HG03442 (cell line): ENCODE data around the gene CTSV.
A peak's percentile ranks its signal among the peaks of the same experiment; 100 is the strongest.
"Not testable (repeated sequence)": the region's sequence is repeated elsewhere in the genome, so short reads cannot be mapped to it uniquely, and the experiment has no call there.

Experiments
- ATAC-seq: cut with Tn5 transposase; IDR thresholded peaks from one replicate; pipeline ENCODE4 v1.9.1; 2021; ENCODE audit warnings: mild to moderate bottlenecking, moderate library complexity; ENCODE audit not compliant: unreplicated experiment

The CTSV gene

DNA sequence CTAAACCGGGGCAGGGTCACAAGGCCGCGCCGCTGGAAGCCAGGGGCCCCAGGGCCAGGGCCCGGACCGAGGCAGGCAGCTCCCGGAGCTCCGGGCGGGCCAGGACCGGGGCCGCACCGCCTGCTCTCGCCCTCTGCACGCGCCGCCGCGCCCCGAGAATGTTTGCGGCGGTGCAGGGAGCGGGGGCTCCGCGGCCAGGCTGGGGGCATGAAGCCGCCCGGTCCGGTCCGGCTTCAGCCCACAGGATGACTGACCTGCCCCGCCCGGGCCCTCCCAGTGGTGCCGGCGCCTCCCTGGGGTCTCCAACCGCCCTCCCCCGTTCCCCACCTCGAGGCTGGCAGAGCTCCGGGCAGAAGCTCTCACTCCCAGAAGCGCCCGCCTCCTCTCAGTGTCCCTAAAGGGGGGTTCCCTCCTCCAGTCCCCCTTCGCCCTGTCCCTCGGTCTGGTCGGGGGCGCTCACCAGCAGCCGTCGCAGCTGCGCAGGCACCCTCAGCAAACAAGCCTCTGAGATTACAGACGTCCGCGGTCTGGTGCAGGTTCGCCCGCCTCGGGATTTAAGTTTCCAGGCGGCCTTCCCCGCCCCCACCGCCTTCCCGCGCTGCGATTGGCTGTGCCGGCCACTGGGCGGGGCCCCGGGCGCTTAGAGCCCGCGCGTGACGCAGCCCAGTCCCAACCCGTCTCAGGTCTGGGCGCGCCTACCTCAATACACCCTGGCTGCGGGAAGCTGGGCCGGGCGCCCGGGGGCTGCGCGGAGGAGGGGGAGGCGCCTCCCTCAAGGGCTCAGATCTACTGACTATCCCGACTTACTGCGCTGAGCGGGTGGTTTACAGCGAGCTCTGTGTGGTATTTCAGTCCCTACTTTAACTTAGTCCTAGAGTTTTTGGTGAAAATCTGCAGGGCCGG is at the start of gene CTSV:
TSS of gene CTSV (minus strand) at position 532 of the 903 bp plus-strand sequence. CDS start 1,099 bp downstream, outside the sequence.
- peak; percentile 98 for ATAC-seq

GRCh38 chr9:97087668-97088215 is 48.8 kb upstream of the CTSV start:
- not testable (repeated sequence) for ATAC-seq

GRCh38 chr9:97084562-97084991 is 45.6 kb upstream of the CTSV start:
- not testable (repeated sequence) for ATAC-seq

- no peak for ATAC-seq
Measured at GRCh38 chr9:97078362-97078761, 39.4 kb upstream of the CTSV start.

DNA sequence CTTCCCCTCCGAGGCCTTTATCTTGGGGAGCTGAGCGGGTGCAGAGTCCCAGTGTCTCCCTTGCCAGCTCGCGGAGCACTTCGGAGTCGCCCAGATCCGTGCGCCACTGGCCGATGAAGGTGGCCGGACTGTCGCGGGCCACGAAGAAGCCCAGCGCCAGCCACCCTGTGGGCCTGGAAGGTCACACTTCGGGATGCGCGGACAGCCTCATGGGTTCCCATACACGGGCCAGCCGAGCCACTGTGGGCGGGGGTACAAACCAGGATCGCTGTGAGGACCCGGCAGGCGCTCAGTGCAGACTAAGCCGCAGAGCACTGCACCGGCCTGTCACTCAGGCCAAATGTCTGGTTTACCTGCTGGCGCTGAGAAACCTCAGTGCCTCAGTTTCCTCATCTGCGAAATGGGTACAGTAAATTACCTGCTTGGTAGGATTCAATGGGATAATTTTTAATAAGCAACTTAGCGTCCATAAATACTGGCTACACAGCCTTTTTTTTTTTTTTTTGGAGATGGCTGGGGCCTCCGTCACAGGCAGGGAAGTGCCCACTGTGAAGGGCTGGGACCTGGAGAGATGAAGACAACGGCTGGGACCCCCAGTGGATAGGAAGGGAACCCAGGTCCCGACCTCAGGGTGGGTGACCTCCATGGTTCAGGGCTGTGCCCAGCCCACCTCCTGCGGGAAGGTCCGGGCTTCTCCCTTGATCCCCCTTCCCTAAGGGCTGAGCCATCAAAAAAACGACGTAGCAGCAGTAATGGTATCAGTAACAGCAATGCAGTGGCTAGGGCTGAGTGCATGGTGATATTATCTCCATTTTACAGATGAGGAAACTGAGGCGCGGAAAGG is 38.7 kb upstream of the CTSV start:
- ATAC-seq, result no peak

DNA sequence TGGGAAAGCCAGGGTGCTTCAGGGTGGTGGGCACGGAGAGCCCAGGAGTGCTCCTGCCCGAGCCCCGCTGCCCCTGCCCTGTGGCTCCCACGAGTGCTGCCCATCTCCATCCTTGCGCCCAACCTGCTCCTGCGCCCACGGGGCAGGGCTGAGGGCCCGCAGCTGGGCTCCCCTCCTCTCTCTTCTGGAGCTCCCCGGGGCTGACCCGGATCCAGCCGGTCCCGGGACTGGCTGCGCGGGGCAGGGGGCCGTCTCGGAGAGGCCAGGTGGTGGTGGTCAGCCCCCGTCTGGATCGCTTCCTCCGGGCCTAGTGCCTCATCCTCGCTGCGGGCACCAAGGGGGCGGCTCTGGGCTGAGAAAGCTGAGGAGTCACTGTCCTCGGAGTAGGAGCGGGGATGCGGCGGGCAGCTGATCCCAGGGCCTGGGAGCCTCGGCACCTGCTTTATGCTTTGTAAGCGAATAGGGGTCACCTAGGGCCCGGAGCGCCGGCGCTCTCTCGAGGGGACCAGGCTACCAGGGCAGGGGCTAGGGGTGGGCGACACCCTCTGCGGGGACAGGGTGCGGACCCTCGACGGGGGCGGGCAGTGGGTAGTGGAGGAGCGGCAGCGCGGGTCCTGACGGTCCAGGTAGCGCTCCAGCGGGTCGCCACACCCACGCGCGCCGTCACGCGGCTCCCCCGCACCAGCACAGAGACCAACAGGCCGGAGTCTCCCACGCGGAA is 37.9 kb upstream of the CTSV start:
- ATAC-seq, result not testable (repeated sequence)

DNA sequence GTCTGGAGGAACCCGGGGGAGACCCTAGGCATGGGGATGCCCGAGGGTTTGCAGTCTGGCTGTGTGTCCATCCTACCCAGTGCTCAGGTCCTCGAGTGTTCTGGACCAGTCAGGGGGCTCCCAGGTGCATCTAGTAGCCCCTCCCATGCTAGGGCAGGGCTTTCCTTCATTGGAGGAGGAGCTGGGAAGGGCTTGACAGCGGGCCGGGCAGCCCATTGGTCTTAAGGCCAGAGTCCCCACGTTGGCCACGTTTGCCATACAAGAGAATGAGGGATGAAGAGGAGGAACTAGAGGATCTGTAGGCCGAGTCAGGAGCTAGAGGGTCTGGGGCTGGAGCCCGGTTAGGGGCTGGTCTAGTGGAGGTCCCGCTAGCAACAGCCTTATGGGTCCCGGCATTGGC is 37.3 kb upstream of the CTSV start:
- ATAC-seq, result no peak

DNA sequence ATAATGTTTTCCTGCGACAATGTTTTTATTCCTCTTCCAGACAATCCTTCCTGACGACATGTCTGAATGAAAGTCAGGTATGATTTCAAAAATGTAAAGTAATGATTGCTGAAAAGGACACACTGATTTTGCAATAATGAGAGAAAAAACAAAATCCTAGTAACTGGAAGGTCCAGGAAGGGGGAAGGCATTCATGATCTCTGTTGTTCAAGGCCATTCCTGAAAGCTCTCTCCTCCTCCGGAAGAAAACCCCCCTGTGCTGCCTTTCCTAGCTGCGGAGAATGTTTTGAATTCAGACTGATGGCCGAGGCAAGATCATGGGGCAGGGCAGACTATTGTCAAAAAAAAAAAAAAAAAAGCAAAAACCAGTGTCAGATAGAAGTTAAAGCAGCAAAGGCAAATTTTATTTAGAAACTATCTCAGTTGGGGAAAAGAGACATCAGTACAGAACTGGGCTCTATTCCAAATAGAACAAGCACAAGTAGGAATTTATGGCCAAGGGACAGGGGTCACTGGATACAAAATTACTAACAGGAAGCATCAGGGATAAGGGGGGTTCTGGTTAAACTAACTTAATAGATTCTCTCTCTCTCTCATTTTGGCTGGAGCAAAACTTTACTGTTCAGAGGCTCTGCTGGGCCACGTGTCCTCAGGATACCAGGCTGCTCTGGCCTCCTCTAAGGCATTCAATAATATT is 36.5 kb upstream of the CTSV start:
- ATAC-seq, result no peak

GRCh38 chr9:97073506-97073905 is 34.6 kb upstream of the CTSV start:
- no peak for ATAC-seq

DNA sequence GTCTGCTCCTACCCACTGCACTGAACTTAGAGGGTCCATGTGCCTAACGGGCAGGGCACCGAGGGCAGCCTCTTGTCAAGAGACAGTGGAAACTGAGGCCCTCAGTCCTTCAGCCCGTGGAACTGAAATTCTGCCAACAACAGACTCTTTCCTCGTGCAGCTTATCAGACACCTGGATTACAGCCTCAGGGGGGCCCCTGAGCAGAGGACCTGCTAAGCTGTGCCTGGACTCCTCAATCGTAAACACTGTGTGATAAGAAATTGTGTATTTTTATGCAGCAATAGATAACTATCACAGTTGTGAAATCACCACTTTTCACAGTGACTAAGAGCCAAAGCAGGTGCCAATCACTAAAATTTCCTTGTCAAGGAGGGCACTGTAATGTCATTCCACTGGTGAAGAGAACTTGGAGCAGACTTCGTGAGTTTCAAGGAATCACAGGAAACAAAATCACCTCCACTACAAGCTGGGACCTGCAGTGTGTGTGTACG is 33.4 kb upstream of the CTSV start:
- no peak for ATAC-seq

DNA sequence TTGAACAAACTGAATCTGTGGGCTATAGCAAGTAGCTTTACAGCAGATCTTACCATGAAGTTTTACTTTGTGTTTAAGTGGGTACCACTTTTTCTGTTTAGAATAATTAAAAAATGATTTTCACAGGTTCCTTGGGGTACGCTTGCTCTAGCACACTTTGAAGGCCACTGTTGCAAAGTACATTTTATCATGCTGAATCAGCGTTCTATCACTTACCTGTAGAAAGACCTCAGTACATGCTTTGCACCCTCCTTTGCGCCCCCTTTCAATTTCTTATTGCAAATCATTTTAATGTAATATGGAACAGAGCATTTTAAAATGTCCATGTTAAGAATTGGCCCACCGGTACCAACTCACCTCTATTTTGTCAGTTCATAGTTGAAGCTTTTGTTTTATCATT is 31.4 kb upstream of the CTSV start:
- not testable (repeated sequence) for ATAC-seq

GRCh38 chr9:97067490-97067889 is 28.5 kb upstream of the CTSV start:
- no peak for ATAC-seq

DNA sequence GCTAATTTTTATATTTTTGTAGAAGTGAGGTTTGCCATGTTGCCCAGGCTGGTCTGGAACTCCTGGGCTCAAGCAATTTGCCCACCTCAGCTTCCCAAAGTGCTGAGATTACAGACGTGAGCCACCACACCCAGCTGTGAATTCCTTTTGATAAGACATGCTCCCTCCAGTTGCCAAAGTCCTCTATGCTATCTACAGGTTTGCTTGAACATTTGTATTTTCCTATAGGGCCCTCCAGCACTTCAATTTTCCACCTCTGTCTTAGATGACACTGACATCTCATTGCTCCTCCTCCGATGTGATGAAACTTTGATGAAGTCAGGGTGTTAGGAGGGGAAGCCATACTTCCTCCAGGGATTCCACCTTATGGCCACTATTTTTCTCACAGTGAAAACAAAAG is 25.2 kb upstream of the CTSV start:
- ATAC-seq, result no peak

- no peak for ATAC-seq
Measured at GRCh38 chr9:97060796-97061195, 21.9 kb upstream of the CTSV start.

GRCh38 chr9:97059626-97060025 is 20.7 kb upstream of the CTSV start:
- ATAC-seq, result no peak

GRCh38 chr9:97057651-97058050 is 18.7 kb upstream of the CTSV start:
- ATAC-seq, result no peak

DNA sequence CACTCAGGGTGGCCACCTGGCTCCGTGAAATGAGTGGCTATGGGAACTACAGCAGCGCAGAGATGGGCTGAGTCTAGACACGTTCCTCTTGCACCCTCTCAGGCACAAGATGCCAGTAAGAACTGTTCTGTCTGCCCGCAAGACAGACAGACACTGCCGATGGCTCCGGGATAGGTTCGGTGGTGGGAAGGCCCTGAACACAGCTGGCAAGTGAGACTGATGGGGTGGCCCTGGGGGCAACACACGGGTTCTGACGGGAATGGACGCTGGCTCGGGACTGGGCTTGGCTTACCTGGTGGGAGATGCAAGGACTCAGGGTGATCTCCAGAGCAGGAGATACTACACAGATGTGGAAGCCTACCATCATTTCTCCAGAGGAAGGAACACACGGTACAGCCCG is 16.9 kb upstream of the CTSV start:
- not testable (repeated sequence) for ATAC-seq

GRCh38 chr9:97053717-97054116 is 14.8 kb upstream of the CTSV start:
- no peak for ATAC-seq

DNA sequence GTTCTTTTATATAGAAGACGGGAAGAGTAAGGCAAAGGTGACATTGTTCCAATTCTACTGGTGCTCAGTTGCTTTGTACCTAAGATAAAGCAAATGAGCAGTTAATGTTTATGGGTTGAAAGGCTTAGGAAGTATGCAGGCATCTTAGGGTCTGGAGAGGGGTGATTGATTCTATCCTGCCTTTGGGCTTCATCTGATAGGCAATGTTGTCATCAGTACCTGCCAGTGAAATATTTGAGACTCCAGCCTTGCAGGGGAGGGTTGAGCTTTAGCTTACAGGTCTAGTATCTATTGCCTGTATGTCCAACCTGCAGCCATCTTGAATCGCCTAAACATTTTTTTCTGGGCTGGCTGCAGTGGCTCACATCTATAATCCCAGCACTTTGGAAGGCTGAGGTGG is 13.8 kb upstream of the CTSV start:
- ATAC-seq, result no peak

DNA sequence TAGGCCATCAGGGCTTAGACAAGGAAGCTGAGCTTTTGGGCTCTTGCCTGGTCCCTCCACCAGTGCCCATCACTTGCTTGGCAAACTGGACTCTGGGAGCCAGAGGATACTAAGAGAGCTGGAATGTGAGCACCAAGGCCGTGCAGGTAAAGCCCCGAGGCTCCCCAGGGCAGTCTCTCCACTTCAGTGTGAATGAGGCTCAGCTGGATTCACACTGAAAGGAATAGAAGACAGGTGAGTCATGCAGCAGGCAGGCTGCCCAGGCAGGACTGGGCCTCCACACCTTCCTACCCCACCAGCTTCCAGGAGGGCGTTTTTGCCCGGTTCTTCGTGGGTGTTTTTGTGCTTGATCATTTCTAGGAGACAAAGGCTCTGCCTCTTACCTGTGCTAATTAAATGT is 7.3 kb upstream of the CTSV start:
- ATAC-seq, result no peak
